Ureter (tissue), 1 donor: Measurements from ENCODE around the gene PLA2G4E. TPM values are rescaled to one million over a fixed set of nuclear protein-coding genes. Genes with fewer than 3 reads are reported as not detected.

Source experiments
- DNase-seq: peaks from one replicate; pipeline ENCODE4 v3.0.0-alpha.2; 2020; ENCODE audit warnings: low spot score
- total RNA-seq: library from RNA; stranded (reverse); gene quantifications from one replicate; pipeline ENCODE4 v1.2.4, GENCODE V29; 2023
- donor health status: DM: yes; HTN: yes; CAD: no.

Gene PLA2G4E
- total RNA-seq, 1 donor from 2014 or later = 0.34 TPM

GRCh38 chr15:42050484-42051255, 29.8 kb upstream of the PLA2G4E start:
- DNase-seq = peak; percentile 29

DNA sequence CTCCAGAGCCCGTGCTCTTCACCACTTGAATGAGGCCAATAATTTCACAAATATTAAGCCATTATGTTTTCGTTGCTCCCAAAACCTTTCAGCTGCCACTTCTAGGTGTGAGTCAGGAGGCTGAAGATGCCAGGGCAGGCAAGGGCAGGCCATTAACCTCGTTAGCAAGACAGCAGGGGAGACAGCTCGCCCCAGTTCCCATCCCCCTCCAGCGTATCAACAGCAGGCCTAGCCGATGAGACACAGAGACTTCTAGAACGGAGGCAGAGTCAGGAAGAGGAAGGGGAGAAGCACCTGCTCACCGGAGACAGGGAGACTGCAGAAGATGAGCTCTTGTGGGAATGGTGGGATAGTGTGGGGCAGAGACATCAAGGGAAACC, 28.0 kb upstream of the PLA2G4E start:
- no peak for DNase-seq

DNA sequence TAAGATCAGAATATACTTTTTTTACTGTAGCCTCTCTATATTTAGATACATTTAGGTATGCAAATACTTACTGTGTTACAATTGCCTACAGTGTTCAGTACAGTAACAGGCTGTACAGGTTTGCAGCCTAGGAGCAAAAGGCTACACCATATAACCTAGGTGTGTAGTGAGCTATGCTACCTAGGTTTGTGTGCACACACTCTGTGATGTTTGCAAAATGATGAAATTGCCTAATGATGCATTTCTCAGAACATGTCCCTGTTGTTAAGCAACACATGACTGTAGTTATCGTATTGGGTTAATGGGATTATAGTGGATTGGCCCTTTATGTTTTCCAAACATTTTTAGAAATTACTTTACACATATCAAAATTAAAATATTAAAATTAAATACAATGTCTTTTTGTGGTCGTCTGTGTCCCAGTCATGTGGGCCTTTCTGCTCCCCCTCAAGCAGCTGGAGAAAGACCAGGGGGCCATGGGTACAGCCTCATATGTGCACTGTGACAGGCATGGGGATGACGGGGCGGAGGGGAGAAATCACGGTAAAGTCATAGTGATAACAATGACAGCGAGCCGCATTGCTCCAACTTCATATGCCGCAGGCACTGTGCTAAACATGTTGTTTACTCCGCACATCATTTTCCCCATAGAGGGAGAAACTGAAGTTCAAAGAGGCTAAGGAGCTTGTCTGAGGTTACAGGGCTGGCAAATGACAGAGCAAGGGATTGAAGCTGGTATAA, 27.4 kb upstream of the PLA2G4E start:
- DNase-seq = no peak

- no peak for DNase-seq
Observed at GRCh38 chr15:42046597-42046996, 25.8 kb upstream of the PLA2G4E start.

- DNase-seq = no peak
Observed at GRCh38 chr15:42045211-42045615, 24.4 kb upstream of the PLA2G4E start.

DNA sequence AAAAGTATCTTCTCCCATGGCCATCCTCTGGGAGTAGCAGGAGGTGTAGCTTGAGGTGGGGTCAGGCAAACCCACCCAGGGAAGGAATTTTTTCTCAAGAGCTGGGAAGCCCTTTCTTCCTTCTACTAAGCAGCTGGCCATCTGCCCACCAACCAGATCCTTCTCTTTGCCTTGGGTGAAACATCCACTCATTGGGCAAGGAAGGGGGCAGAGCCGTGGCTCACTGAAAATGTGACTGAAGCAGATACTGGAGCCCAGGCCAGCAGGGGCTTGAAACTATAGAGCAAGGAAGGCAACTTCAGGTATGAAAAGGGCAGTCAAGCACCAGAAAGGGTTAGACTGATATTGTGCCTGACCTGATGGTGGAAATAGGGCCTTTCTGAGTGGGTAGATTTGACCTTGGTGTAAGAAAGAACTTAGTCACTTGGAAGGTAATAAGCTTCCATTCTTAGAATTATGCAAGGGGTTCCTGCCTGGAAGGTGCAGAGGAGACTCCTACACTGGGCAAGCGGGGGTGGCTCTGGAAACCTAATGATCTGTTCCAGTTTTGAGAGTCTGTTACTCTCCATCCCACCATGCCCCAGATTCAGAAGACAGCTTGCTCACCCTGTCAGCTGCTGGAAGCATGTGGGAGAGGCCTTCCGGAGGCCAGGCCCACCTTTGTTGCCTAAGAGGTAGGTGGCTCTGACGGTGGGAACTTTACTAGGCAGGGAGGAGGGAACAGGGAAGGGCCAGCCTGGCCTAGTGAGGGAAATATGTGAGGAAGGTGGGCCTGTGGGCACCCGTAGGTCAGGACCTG, 22.0 kb upstream of the PLA2G4E start:
- no peak for DNase-seq

DNA sequence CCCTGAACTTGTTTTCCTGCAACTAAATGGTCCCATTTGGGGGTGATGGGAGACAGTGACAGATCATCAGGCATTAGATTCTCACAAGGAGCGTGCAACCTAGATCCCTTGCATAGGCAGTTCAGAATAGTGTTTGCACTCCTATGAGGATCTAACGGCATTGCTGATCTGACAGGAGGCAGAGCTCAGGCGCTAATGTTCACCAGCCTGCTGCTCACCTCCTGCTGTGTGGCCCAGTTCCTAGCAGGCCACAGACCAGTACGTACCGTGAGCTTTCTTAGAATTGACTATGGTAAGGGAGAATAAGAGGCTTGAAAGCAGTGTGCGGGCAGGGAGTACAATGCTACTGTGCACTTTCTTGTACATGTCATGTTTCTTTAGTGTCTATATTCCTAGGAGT, 17.6 kb upstream of the PLA2G4E start:
- DNase-seq = no peak

- peak; percentile 76 for DNase-seq
Observed at GRCh38 chr15:42037656-42038055, 16.8 kb upstream of the PLA2G4E start.

GRCh38 chr15:42036966-42037365, 16.1 kb upstream of the PLA2G4E start:
- no peak for DNase-seq

GRCh38 chr15:42036112-42036905, 15.5 kb upstream of the PLA2G4E start:
- no peak for DNase-seq

DNA sequence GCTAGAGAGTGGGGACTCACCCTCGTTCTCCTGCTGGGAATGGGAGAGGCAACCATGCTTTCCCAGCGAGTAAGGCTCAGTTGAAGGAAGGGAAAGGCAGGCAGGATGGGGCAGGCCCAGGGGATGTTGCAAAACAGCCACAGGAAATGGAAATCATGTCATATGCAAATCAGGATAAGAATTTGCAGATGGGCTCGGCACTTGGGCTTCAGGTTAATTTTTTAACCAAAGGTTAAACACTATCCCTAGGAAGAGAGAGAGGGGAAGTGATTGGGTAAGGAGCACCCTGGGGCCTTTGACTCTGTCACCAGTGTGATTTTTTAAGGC, 14.6 kb upstream of the PLA2G4E start:
- no peak for DNase-seq

- no peak for DNase-seq
Observed at GRCh38 chr15:42034628-42035434, 14.0 kb upstream of the PLA2G4E start.

- DNase-seq = no peak
Observed at GRCh38 chr15:42033214-42033873, 12.5 kb upstream of the PLA2G4E start.

DNA sequence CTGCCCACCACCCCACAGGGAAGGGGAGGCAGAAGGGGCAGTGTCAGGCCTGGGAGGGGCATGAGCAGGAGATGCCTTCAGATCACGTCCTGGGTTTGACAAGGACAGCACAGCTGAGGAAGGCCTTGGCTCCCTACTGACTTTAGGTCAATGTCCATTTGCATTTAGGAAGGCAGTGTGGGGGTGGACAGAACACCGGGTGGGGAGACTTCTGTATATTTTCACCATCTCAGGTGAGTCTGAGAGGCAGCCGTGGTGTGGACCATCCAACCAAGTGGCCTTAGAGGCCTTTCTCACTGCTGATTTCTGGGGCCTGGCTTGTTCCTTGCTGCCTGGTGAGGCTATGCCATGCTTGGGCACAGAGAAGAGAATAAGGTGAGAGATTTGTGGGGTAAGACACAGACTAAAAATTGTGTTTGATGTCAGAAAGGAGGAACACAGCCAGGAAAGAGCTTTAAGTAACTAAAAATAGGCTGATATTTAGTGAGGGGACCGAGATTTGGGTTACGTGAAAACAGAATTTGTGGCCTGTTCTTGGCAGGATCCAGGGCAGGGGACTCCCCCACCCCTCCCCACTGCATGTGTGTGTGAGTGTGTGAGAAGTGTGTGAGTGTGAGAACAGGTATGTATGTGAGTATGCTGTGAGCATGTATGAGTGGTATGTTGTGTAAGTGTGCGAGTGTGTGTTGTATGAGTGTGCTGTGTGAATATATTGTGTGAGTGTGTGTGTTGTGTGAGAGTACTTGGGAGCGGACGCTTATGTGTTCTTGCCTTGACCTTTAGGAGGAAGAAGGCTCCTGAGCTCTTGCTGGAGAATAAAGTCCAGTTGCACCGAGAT, 11.8 kb upstream of the PLA2G4E start:
- DNase-seq = no peak

GRCh38 chr15:42031198-42031915, 10.5 kb upstream of the PLA2G4E start:
- no peak for DNase-seq

- DNase-seq = no peak
Observed at GRCh38 chr15:42027521-42027920, 6.7 kb upstream of the PLA2G4E start.

- DNase-seq = no peak
Observed at GRCh38 chr15:42024303-42024702, 3.5 kb upstream of the PLA2G4E start.

GRCh38 chr15:42021593-42021992, 751 bp upstream of the PLA2G4E start:
- DNase-seq = no peak
